ENCODE results near the gene DLEU7. TPM values are rescaled to one million over a fixed set of nuclear protein-coding genes. Genes with fewer than 3 reads are reported as not detected.
A peak's percentile ranks its signal among the peaks of the same experiment; 100 is the strongest.

DLEU7 gene
- total RNA-seq, 2 donors from 2014 or later = not detected

- peaks cover 4% of the 10 kb centered on the region for H3K4me1 Mint-ChIP-seq
- ATAC-seq = no peak
- no peak overlapping the region for H3K4me3 Mint-ChIP-seq
- no peak overlapping the region for H3K27ac Mint-ChIP-seq
- no peaks in the 10 kb centered on the region for H3K36me3 Mint-ChIP-seq (ENCODE audit: low read depth)
- no peaks in the 10 kb centered on the region for H3K27me3 Mint-ChIP-seq
- H3K9me3 ChIP-seq (ENCODE audit: control insufficient read depth, low read length, poor library complexity, severe bottlenecking) = no peaks in the 10 kb centered on the region
- DNase-seq = no peak
Observed at GRCh38 chr13:50866817-50867636, 23.5 kb upstream of the DLEU7 start.

DNA sequence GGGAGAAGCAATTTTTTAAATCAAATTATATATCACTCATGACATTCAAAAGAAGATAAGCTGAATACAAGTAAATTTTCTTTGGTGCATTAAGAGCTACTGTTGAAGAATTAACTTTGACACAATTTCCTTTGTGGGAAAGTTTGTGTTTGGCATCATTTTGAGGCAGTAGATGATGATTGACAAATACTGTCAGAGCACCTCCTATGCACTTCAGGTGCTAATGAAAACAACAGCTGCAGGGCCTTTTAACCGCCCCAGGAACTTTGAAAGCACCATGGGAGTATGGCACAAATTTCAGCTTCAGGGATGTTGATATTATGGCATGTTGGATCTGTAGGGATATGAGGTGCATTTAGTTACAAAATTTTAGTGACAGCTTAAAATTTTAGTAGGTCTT lies 21.0 kb upstream of the DLEU7 start:
- Mint-ChIP-seq H3K4me3 (no peak overlapping the region), H3K36me3 (ENCODE audit: low read depth) (peaks cover 2% of the 10 kb centered on the region), H3K4me1 (peaks cover 4% of the 10 kb centered on the region), H3K27me3 (no peaks in the 10 kb centered on the region), H3K27ac (no peak overlapping the region)
- no peaks in the 10 kb centered on the region for H3K9me3 ChIP-seq (ENCODE audit: control insufficient read depth, low read length, poor library complexity, severe bottlenecking)
- ATAC-seq (no peak), DNase-seq (no peak)

DNA sequence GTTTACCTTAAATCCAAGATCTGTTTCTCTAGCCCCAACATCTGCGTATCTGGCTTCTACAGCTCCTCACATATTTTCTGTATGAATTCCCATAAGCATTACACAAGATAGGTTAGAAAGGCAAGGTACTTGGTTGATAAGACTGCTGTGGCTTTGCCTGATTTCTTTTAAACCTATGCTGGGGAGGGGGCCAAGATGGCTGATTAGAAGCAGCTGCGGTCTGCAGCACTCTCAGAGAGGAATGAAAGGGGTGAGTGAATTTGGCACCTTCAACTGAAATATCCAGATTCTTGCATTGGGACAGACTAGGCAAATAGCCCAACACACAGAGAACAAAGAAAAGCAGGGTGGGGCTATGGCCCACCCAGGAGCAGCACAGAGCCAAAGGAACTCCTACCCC lies 12.2 kb upstream of the DLEU7 start:
- H3K36me3 Mint-ChIP-seq (ENCODE audit: low read depth) = peaks cover 4% of the 10 kb centered on the region
- H3K27me3 Mint-ChIP-seq = peaks cover 5% of the 10 kb centered on the region
- ATAC-seq = no peak
- DNase-seq = no peak
- H3K9me3 ChIP-seq (ENCODE audit: control insufficient read depth, low read length, poor library complexity, severe bottlenecking) = peaks cover 5% of the 10 kb centered on the region
- no peak overlapping the region for H3K27ac Mint-ChIP-seq
- no peaks in the 10 kb centered on the region for H3K4me1 Mint-ChIP-seq
- H3K4me3 Mint-ChIP-seq = no peak overlapping the region

- ATAC-seq (no peak), DNase-seq (no peak)
- H3K36me3 Mint-ChIP-seq (ENCODE audit: low read depth) = peaks cover 5% of the 10 kb centered on the region
- H3K4me1 Mint-ChIP-seq = peaks cover 4% of the 10 kb centered on the region
- no peak overlapping the region for H3K4me3 Mint-ChIP-seq
- H3K27ac Mint-ChIP-seq = no peak overlapping the region
- H3K9me3 ChIP-seq (ENCODE audit: control insufficient read depth, low read length, poor library complexity, severe bottlenecking) = no peaks in the 10 kb centered on the region
- peaks cover 12% of the 10 kb centered on the region for H3K27me3 Mint-ChIP-seq
Observed at GRCh38 chr13:50850445-50850844, 7.0 kb upstream of the DLEU7 start.

- no peak for DNase-seq
- peaks cover 3% of the 10 kb centered on the region for H3K36me3 Mint-ChIP-seq (ENCODE audit: low read depth)
Observed at GRCh38 chr13:50847501-50847900, 4.0 kb upstream of the DLEU7 start.

DNA sequence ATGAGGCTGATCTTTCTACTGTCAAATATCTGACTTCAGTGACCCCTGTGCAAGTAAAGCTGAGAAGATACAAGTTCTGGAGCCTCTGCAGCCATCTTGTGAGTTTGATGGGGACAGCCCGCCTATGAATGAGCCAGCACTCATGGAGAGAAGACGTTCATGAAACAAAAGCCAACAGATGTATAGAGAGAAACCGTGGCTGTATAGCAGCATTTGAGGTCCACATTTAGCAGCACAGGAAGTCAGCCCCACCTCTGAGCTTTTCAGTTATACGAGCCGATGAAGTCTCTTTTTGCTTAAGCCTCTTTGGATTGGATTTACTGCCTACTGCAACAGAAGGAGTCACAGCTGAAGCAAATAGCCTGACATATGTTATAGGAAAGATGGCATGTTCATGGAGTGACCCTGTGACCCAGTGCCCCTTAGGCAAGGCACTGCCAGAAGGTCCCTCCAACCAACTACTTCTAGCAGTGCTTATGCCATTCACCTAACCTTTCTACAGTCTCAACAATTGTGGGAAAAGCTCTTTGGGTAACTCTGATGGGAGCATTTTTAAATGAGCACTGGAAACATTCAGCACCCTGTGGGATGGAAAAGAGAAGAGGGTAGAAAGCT lies 3.5 kb upstream of the DLEU7 start:
- ATAC-seq (no peak), DNase-seq (no peak)
- H3K4me1 Mint-ChIP-seq = peaks cover 10% of the 10 kb centered on the region
- peaks cover 3% of the 10 kb centered on the region for H3K36me3 Mint-ChIP-seq (ENCODE audit: low read depth)
- no peaks in the 10 kb centered on the region for H3K9me3 ChIP-seq (ENCODE audit: control insufficient read depth, low read length, poor library complexity, severe bottlenecking)
- H3K27me3 Mint-ChIP-seq = peaks cover 21% of the 10 kb centered on the region
- no peak overlapping the region for H3K4me3 Mint-ChIP-seq
- no peak overlapping the region for H3K27ac Mint-ChIP-seq

More at GRCh38 chr13:50847501-50847900, 4.0 kb upstream of the DLEU7 start:
- Mint-ChIP-seq H3K4me3 (no peak overlapping the region), H3K4me1 (peaks cover 9% of the 10 kb centered on the region), H3K27me3 (peaks cover 16% of the 10 kb centered on the region), H3K27ac (no peak overlapping the region)
- no peaks in the 10 kb centered on the region for H3K9me3 ChIP-seq (ENCODE audit: control insufficient read depth, low read length, poor library complexity, severe bottlenecking)
- ATAC-seq = no peak

GRCh38 chr13:50845211-50845610 lies 1.7 kb upstream of the DLEU7 start:
- DNase-seq (no peak), ATAC-seq (no peak)
- no peak overlapping the region for H3K27ac Mint-ChIP-seq
- H3K4me3 Mint-ChIP-seq = no peak overlapping the region
- peaks cover 7% of the 10 kb centered on the region for H3K36me3 Mint-ChIP-seq (ENCODE audit: low read depth)
- no peaks in the 10 kb centered on the region for H3K9me3 ChIP-seq (ENCODE audit: control insufficient read depth, low read length, poor library complexity, severe bottlenecking)
- peaks cover 10% of the 10 kb centered on the region for H3K4me1 Mint-ChIP-seq
- peaks cover 38% of the 10 kb centered on the region for H3K27me3 Mint-ChIP-seq

GRCh38 chr13:50844084-50844875 lies 788 bp upstream of the DLEU7 start:
- DNase-seq = no peak
- H3K4me3 Mint-ChIP-seq = peak overlapping the region; percentile 72
- peaks cover 10% of the 10 kb centered on the region for H3K4me1 Mint-ChIP-seq

GRCh38 chr13:50842990-50843256 lies 569 bp downstream of the DLEU7 start:
- ATAC-seq = no peak
- Mint-ChIP-seq H3K27me3 (peaks cover 41% of the 10 kb centered on the region), H3K4me1 (peaks cover 10% of the 10 kb centered on the region), H3K27ac (no peak overlapping the region), H3K36me3 (ENCODE audit: low read depth) (peaks cover 7% of the 10 kb centered on the region), H3K4me3 (no peak overlapping the region)
- no peaks in the 10 kb centered on the region for H3K9me3 ChIP-seq (ENCODE audit: control insufficient read depth, low read length, poor library complexity, severe bottlenecking)
- no peak for DNase-seq

More at GRCh38 chr13:50844084-50844875, 788 bp upstream of the DLEU7 start:
- Mint-ChIP-seq H3K36me3 (ENCODE audit: low read depth) (peaks cover 7% of the 10 kb centered on the region), H3K27me3 (peaks cover 41% of the 10 kb centered on the region), H3K27ac (no peak overlapping the region)
- no peaks in the 10 kb centered on the region for H3K9me3 ChIP-seq (ENCODE audit: control insufficient read depth, low read length, poor library complexity, severe bottlenecking)
- ATAC-seq = no peak

DNA sequence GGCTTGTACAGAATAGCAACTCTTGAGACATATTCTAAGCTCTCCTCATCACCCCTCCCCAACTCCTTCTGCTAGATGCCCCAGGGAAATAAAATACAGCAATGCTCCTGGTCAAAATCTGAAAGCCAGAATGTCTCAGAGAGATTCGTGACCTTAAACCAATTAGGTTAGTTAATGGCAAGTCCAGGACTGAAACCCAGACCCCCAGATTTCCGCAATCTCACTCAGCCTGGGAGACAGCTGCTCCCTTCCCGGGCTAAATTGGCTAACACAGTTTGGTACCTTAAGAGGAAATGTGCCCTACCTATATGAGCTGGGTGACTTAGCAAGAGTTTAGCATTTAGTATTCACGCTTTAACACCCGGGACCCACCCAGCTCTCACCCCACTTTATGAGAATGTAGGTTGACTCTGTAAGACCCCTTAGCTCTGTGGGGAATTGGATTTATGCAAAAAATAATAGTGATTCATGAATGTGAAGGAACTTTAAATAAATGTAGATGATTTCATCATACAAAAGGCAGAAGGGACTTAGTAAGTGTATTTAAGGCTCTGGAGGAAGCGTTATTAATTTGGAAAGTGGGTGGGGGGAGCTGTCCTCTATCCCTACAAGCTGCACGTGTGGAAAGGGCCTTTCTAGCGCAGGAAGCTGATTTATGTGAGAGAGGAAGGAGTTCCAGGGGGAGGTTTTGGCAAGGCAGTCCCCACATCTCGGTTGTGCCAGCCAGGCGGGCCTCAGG lies 1.1 kb downstream of the DLEU7 start:
- H3K4me1 Mint-ChIP-seq = peaks cover 10% of the 10 kb centered on the region
- DNase-seq (no peak), ATAC-seq (no peak)
- peaks cover 4% of the 10 kb centered on the region for H3K36me3 Mint-ChIP-seq (ENCODE audit: low read depth)
- peaks cover 39% of the 10 kb centered on the region for H3K27me3 Mint-ChIP-seq
- H3K9me3 ChIP-seq (ENCODE audit: control insufficient read depth, low read length, poor library complexity, severe bottlenecking) = no peaks in the 10 kb centered on the region
- no peak overlapping the region for H3K27ac Mint-ChIP-seq
- H3K4me3 Mint-ChIP-seq = peak overlapping the region; percentile 58

- peaks cover 4% of the 10 kb centered on the region for H3K36me3 Mint-ChIP-seq (ENCODE audit: low read depth)
- ATAC-seq = no peak
- DNase-seq = no peak
- H3K4me3 Mint-ChIP-seq = no peak overlapping the region
- peaks cover 7% of the 10 kb centered on the region for H3K4me1 Mint-ChIP-seq
- H3K27ac Mint-ChIP-seq = no peak overlapping the region
- peaks cover 34% of the 10 kb centered on the region for H3K27me3 Mint-ChIP-seq
- no peaks in the 10 kb centered on the region for H3K9me3 ChIP-seq (ENCODE audit: control insufficient read depth, low read length, poor library complexity, severe bottlenecking)
Observed at GRCh38 chr13:50841786-50842185, 1.7 kb downstream of the DLEU7 start.

GRCh38 chr13:50840284-50840683 lies 3.2 kb downstream of the DLEU7 start:
- no peak for DNase-seq
- H3K27ac Mint-ChIP-seq = peak overlapping the region; percentile 43
- H3K9me3 ChIP-seq (ENCODE audit: control insufficient read depth, low read length, poor library complexity, severe bottlenecking) = no peaks in the 10 kb centered on the region
- peaks cover 5% of the 10 kb centered on the region for H3K4me1 Mint-ChIP-seq
- ATAC-seq = no peak
- peaks cover 34% of the 10 kb centered on the region for H3K27me3 Mint-ChIP-seq
- H3K4me3 Mint-ChIP-seq = no peak overlapping the region
- H3K36me3 Mint-ChIP-seq (ENCODE audit: low read depth) = peaks cover 4% of the 10 kb centered on the region

GRCh38 chr13:50839828-50840227 lies 3.7 kb downstream of the DLEU7 start:
- H3K9me3 ChIP-seq (ENCODE audit: control insufficient read depth, low read length, poor library complexity, severe bottlenecking) = no peaks in the 10 kb centered on the region
- H3K36me3 Mint-ChIP-seq (ENCODE audit: low read depth) = peaks cover 4% of the 10 kb centered on the region
- H3K27ac Mint-ChIP-seq = no peak overlapping the region
- H3K4me3 Mint-ChIP-seq = no peak overlapping the region
- peaks cover 34% of the 10 kb centered on the region for H3K27me3 Mint-ChIP-seq
- H3K4me1 Mint-ChIP-seq = peaks cover 5% of the 10 kb centered on the region
- no peak for DNase-seq
- no peak for ATAC-seq

All from T-helper 17 cell (primary cell).